Measurements from ENCODE around the gene ZMYM2.

ZMYM2 gene

DNA sequence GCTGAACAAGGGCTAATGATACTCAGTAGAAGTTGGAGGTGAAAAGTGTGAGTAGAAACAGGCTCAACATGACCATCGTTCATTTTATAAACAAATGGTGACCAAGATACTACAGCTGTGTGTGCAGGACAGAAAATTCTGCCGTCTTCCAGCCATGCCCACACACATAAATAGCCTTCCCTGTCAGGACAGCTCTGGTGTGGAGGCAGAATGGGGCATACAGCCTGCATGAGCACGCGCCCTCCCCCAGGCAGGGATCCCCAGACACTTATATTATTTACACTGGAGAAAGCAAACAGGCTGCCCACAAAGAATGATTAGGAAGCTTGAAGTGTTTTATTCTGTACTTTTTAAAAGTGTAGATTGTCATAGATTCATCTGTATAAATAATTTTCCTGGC is 182.0 kb downstream of the ZMYM2 start:
- no peak for DNase-seq
